HG03571 (cell line): ENCODE results near the gene SARDH.

Experiments used
- ATAC-seq: cut with Tn5 transposase; IDR thresholded peaks from one replicate; pipeline ENCODE4 v1.9.1; 2021; ENCODE audit not compliant: unreplicated experiment

SARDH gene

GRCh38 chr9:133672503-133673257, 65.5 kb downstream of the SARDH start:
- no peak for ATAC-seq

GRCh38 chr9:133671371-133671770, 66.8 kb downstream of the SARDH start:
- no peak for ATAC-seq

DNA sequence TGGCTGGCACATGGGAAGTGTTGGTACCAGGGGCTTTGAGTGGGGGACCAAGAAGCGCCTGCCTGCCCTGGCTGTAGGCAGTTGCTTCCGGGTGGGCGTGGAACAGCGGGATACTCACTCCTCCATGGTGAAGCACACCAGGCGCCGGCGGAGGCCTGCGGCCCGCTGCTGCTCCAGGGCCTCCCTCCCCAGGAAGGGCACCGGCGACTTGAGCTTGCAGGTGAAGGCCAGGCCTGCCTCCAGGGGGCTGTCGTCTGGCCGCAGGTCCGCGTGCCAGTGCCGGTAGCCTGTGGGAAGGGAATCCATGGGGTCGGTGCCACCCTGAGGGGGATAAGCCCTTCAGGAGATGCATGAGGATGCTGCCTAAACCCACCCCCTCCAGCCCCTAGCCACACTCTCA, 67.7 kb downstream of the SARDH start:
- ATAC-seq, result no peak

GRCh38 chr9:133669182-133669801, 68.9 kb downstream of the SARDH start:
- no peak for ATAC-seq

GRCh38 chr9:133667759-133668450, 70.2 kb downstream of the SARDH start:
- ATAC-seq, result no peak

- ATAC-seq, result no peak
Measured at GRCh38 chr9:133666845-133667244, 71.3 kb downstream of the SARDH start.

DNA sequence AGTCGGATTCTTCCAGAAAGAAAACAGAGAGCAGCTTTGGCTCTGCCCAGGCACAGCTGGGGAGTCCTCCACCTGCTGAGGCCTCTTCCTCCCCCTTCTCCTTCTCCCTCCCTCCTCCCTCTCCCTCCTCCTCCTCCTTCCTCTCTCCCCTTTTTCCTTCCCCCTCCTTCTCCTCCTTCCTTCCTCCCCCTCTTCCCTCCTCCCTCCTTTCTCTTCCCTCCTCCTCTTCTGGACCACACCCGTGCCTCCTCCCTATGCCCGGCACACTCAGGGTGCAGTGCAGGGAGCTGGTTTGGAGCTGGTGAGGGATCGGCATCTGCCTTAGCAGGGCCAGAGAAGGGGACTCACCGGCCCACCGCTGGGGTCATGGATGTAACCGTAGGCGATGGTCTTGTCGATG, 71.8 kb downstream of the SARDH start:
- ATAC-seq, result no peak

- no peak for ATAC-seq
Measured at GRCh38 chr9:133665535-133665934, 72.6 kb downstream of the SARDH start.

- no peak for ATAC-seq
Measured at GRCh38 chr9:133665096-133665495, 73.1 kb downstream of the SARDH start.

GRCh38 chr9:133664173-133665050, 73.7 kb downstream of the SARDH start:
- no peak for ATAC-seq

DNA sequence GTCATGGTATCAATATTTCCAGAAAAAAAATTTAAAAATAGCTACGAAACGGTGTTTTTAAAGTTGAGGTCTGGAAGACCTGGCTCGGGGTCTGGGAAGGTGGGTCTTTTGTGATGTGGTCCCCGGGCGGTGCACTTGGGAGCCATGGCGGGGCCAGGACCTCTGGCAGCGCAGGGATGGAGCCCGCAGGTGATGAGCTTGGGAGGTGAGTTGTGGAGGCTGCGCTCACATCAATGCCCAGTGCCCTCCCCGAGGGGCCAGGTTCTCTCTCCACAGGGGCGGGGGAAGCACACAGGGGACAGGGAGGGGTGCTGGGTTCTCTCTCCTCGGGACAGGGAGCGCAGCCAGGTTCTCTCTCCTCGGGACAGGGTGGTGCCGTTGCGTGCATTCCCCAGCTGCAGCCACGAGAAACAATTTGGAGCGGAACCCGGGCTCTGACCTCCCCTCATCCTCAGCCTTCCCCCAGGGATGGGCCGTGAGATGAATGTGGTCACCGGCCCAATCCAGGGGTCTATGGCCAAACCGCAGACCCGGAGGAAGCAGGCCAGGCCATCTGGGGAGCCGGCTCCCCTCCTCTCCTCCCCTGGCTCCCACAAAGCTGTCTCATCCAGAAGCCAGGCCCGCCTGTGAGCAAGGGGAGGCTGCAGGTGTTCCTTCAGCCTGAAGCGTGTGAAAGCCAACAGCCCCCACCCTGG, 76.2 kb downstream of the SARDH start:
- ATAC-seq, result no peak

DNA sequence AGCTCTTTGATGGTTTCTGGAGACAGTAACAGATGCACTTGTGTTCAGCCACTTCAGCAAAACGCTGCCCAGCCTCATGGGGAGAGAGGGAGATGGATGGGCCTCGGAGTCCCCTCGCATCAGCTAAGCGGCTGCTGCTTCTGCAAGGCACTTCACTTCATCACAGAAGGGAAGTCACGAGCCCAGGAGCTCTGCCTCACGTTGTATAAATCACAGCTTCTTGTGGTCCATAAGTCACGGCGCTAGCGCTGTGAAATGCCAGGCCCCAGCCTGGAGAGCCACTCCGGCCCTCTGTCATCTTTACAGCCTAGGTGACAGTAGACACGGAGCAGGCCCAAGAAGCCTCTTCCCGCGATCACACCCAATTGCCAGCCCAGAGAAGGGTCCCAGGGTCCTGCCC, 78.6 kb downstream of the SARDH start:
- no peak for ATAC-seq

DNA sequence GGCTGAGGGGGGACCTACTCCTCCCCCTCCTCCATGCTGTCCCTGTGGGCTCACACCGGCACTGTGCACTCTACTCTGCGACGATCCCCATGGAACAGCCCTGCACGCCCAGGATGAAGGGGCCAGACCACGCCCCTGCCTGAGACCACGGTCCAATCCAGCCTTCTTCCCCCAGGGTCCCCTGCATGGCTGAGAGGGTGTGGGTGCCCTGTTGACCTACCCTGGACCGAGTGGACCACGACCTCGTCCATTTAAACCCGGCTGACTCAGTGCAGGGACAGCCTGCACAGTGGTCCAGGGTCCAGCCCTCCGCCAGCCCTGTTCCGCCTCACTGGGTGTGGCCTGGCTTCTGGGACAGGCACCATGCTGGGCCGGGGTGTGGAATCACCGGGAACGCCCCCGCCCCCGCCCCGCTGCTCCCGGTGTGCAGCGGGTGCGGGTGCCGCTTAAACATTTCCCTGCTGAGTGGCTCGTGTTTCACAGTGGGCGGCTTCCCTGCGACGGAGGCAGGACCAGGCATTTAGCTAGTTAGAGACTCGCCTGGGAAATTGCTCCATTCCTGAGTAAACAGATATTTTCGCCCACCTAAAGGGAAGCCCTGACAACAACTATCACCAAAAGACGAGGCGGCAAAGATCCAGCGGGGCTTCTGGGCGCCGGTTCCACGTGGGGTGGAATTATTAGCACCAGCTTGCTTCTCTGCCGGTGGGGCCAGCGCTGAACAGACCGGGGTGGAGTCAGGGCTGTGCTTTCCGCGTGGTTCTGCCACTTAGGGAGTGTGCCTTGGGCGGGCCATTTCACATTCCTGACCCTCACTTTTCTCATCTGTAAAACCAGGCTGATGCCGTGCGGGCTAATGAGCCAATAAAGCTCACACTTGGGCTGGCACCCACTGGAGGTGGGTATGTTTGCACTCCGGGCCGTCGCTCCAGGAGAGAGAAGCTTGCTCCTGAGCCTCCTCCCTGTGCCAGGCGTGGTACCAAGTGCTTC, 79.4 kb downstream of the SARDH start:
- no peak for ATAC-seq

- no peak for ATAC-seq
Measured at GRCh38 chr9:133657120-133657661, 81.0 kb downstream of the SARDH start.

- no peak for ATAC-seq
Measured at GRCh38 chr9:133656211-133657119, 81.7 kb downstream of the SARDH start.

DNA sequence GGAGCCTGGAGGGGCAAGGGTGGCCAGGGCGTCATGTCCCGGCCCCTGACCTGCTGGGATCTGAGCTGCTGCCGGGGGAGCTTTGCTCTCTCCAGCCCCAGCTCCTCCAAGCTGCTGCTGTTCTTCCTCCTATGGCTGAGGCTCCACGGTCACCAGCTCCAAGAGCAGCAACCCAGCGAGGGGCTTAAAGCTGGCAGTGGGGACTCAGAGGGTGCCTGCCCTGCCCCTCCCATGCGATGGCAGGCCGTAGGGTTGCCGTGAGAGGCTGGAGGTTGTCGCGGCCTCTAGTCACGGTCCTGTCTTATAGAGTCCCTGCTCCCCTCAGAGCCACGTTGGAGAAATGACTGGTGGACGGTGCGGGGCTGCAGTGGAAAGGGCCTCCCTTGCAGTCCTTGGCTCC, 82.5 kb downstream of the SARDH start:
- ATAC-seq, result no peak

GRCh38 chr9:133654736-133655657, 83.2 kb downstream of the SARDH start:
- ATAC-seq, result no peak
